Measurements from ENCODE around the gene PLEKHA4. TPM values are rescaled to one million over a fixed set of nuclear protein-coding genes. Genes with fewer than 3 reads are reported as not detected.

PLEKHA4 gene
- total and polyA plus RNA-seq, 2 of the 13 experiments (the other 11 are each of a cell fraction or from before 2014, with no cell fraction given): 4.8 to 6.0 TPM

DNA sequence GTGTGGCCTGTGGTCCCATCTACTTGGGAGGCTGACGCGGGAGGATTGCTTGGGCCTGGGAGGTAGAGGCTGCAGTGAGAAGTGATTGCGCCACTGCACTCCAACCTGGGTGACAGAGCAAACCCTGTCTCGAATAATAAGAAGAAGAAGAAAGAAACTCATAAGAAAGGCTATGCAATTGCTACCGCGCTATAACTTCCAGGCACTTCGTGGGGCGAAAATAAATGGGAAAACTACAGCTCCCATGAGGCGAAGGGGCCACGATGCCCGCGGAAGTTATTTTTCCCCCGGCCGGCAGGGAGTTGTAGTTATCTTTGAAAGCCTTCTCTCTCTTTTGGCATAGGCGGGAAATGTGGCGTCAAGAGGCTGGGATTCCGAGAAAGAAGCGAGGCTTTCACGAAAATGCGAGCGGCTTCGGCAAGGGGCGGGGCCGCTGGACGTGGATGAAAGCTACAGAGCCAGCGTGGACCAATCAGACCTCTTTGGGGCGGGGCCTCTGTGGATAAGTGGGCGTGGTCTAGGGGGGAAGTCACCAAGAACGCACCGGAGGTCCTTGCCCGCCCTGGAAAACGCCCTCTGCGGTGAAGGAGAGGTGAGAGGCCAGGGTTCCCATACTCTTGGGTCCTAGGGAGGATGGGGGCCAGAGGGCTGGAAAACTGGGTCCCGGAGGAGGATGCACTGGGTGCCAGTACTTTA is 31.5 kb upstream of the PLEKHA4 start, which contains the start of gene NUCB1 (continued):
- peak; percentile 65; the same call in 1 of the 2 replicates for TF ChIP-seq PBX3 (CRISPR knock-in tag; IDR thresholded peaks at IDR 0.05; ENCODE audit: borderline replicate concordance)
- TF ChIP-seq TEAD3 (CRISPR knock-in tag; optimal IDR thresholded peaks at IDR 0.05; ENCODE audit: borderline replicate concordance): peak; percentile 33
- peak; percentile 55 for TF ChIP-seq ZNF883 (CRISPR knock-in tag; IDR thresholded peaks at IDR 0.05; ENCODE audit: not compliant biosample characterization)
- peak; percentile 51; the same call in 1 of the 2 replicates for TF ChIP-seq SOX5 (CRISPR knock-in tag; IDR thresholded peaks at IDR 0.05; ENCODE audit: borderline replicate concordance)
- TF ChIP-seq KDM5A (IDR thresholded peaks at IDR 0.05; ENCODE audit: borderline replicate concordance, low read length): peak; percentile 64; the same call in 1 of the 2 replicates
- TF ChIP-seq STAG1 (CRISPR knock-in tag; IDR thresholded peaks at IDR 0.05): no peak
- TF ChIP-seq, protein P1, sequence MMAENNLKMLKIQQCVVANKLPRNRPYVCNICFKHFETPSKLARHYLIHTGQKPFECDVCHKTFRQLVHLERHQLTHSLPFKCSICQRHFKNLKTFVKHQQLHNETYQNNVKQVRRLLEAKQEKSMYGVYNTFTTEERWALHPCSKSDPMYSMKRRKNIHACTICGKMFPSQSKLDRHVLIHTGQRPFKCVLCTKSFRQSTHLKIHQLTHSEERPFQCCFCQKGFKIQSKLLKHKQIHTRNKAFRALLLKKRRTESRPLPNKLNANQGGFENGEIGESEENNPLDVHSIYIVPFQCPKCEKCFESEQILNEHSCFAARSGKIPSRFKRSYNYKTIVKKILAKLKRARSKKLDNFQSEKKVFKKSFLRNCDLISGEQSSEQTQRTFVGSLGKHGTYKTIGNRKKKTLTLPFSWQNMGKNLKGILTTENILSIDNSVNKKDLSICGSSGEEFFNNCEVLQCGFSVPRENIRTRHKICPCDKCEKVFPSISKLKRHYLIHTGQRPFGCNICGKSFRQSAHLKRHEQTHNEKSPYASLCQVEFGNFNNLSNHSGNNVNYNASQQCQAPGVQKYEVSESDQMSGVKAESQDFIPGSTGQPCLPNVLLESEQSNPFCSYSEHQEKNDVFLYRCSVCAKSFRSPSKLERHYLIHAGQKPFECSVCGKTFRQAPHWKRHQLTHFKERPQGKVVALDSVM (CRISPR knock-in tag; IDR thresholded peaks at IDR 0.05): peak; percentile 98
- TF ChIP-seq, protein P2, sequence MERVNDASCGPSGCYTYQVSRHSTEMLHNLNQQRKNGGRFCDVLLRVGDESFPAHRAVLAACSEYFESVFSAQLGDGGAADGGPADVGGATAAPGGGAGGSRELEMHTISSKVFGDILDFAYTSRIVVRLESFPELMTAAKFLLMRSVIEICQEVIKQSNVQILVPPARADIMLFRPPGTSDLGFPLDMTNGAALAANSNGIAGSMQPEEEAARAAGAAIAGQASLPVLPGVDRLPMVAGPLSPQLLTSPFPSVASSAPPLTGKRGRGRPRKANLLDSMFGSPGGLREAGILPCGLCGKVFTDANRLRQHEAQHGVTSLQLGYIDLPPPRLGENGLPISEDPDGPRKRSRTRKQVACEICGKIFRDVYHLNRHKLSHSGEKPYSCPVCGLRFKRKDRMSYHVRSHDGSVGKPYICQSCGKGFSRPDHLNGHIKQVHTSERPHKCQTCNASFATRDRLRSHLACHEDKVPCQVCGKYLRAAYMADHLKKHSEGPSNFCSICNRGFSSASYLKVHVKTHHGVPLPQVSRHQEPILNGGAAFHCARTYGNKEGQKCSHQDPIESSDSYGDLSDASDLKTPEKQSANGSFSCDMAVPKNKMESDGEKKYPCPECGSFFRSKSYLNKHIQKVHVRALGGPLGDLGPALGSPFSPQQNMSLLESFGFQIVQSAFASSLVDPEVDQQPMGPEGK (CRISPR knock-in tag; IDR thresholded peaks at IDR 0.05): peak; percentile 3; the same call in 1 of the 2 replicates
- TF ChIP-seq E2F1 (CRISPR knock-in tag; IDR thresholded peaks at IDR 0.05): peak; percentile 90
- no peak for TF ChIP-seq JUND (CRISPR knock-in tag; IDR thresholded peaks at IDR 0.05)
- TF ChIP-seq, protein P3, sequence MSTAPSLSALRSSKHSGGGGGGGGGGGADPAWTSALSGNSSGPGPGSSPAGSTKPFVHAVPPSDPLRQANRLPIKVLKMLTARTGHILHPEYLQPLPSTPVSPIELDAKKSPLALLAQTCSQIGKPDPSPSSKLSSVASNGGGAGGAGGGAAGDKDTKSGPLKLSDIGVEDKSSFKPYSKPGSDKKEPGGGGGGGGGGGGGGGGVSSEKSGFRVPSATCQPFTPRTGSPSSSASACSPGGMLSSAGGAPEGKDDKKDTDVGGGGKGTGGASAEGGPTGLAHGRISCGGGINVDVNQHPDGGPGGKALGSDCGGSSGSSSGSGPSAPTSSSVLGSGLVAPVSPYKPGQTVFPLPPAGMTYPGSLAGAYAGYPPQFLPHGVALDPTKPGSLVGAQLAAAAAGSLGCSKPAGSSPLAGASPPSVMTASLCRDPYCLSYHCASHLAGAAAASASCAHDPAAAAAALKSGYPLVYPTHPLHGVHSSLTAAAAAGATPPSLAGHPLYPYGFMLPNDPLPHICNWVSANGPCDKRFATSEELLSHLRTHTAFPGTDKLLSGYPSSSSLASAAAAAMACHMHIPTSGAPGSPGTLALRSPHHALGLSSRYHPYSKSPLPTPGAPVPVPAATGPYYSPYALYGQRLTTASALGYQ (CRISPR knock-in tag; IDR thresholded peaks at IDR 0.05): peak; percentile 53; the same call in 1 of the 2 replicates
- TF ChIP-seq SP140L (CRISPR knock-in tag; IDR thresholded peaks at IDR 0.05; ENCODE audit: borderline replicate concordance): 0 out of 2 replicates have a peak, but pooled peaks have one; percentile 59
- TF ChIP-seq IRF2 (CRISPR knock-in tag; IDR thresholded peaks at IDR 0.05): peak; percentile 76; the same call in 1 of the 2 replicates
- no peak; the same call in 1 of the 2 replicates for TF ChIP-seq E2F5 (CRISPR knock-in tag; conservative IDR thresholded peaks at IDR 0.05)
- TF ChIP-seq IKZF5 (CRISPR knock-in tag; IDR thresholded peaks at IDR 0.05): peak; percentile 37; the same call in 1 of the 2 replicates
